K562 (cell line): ENCODE results near the gene NACC1. TPM values are rescaled to one million over a fixed set of nuclear protein-coding genes. Genes with fewer than 3 reads are reported as not detected.

Source experiments
- CBFA2T2 ChIP-seq: fragments of 450-650 bp; conservative IDR thresholded peaks from 2 replicates; pipeline ENCODE4 v1.6.1; 2017; ENCODE audit warnings: mild to moderate bottlenecking
- CHD1 ChIP-seq: fragments of 200-600 bp; sonication (generic); IDR thresholded peaks from one replicate; pipeline ENCODE4 v1.6.1; 2012; ENCODE audit warnings: mild to moderate bottlenecking, moderate library complexity, low read length, inconsistent platforms
- ESRRB ChIP-seq: fragments of 250-450 bp; sonication (Bioruptor Pico); IDR thresholded peaks from 2 replicates; pipeline ENCODE4 v1.5.0; 2020; ENCODE audit warnings: mild to moderate bottlenecking, moderate library complexity, borderline replicate concordance
- LCOR ChIP-seq: sonication (generic); formaldehyde crosslinking; IDR thresholded peaks from 2 replicates; pipeline ENCODE4 v1.8.0; 2022; ENCODE audit warnings: mild to moderate bottlenecking, missing genetic modification reagents
- NR2C2 ChIP-seq, 2 experiments: fragments of 200-800 bp in 1 of 2; sonication (Bioruptor generic) in 1 of 2; sonication (generic) in 1 of 2; formaldehyde crosslinking in 1 of 2; IDR thresholded peaks; 2 replicates each; pipeline versions ENCODE4 v1.6.1 to v1.8.0; 2016 to 2022; ENCODE audit warnings: mild to moderate bottlenecking in 1 of 2, missing compliant biosample characterization in 1 of 2, missing genetic modification characterization in 1 of 2, missing genetic modification reagents in 1 of 2
- PPARD ChIP-seq: fragments of 250-450 bp; sonication (Bioruptor Pico); IDR thresholded peaks from 2 replicates; pipeline ENCODE4 v1.8.0; 2022; ENCODE audit warnings: inconsistent platforms, mild to moderate bottlenecking, moderate library complexity
- TOE1 ChIP-seq, 2 experiments: fragments of 450-650 bp in 1 of 2; sonication (generic) in 1 of 2; formaldehyde crosslinking in 1 of 2; IDR thresholded peaks; 2 replicates each; pipeline versions ENCODE4 v1.7.1 to v1.8.0; 2016 to 2022; ENCODE audit warnings: borderline replicate concordance in 2 of 2, mild to moderate bottlenecking in 2 of 2, antibody characterized with exemption in 1 of 2, inconsistent platforms in 1 of 2, low read depth in 1 of 2, missing genetic modification reagents in 1 of 2, moderate library complexity in 1 of 2
- ZC3H11A ChIP-seq: IDR thresholded peaks from 2 replicates; pipeline ENCODE4 v1.6.1; 2012; ENCODE audit warnings: low read depth, low read length, improper control_type of control experiment
- polyA plus RNA-seq, 8 experiments: library from polyadenylated mRNA; depleted of rRNA in 4 of 8; stranded (reverse) in 5 of 8; unstranded in 3 of 8; fragments of >200 nt; fragmentation: Nextera tagmentation in 2 of 8; fragmentation: Illumina TruSeq in 1 of 8; extraction: Ambion mirVana in 2 of 8; extraction: Trizol in 1 of 8; gene quantifications; 2 replicates each; pipeline versions ENCODE4 v1.2.1 to v1.2.3, GENCODE V29; 2011 to 2014; ENCODE audit warnings: inconsistent platforms in 1 of 8, missing spikeins in 1 of 8
- total RNA-seq, 7 experiments: library from RNA; depleted of rRNA in 6 of 7; stranded (reverse); fragments of >200 nt in 6 of 7; fragmentation: Illumina TruSeq in 2 of 7; extraction: Trizol in 2 of 7; gene quantifications; 2 replicates each; pipeline versions ENCODE4 v1.2.1 to v1.2.3, GENCODE V29; 2011 to 2021; ENCODE audit warnings: low replicate concordance in 1 of 7
- TF ChIP-seq, protein P1 (sequence below), 3 experiments: fragments of 200-800 bp in 1 of 3; fragments of 250-450 bp in 1 of 3; fragments of 450-650 bp in 1 of 3; sonication (Bioruptor Pico) in 1 of 3; sonication (Bioruptor generic) in 1 of 3; formaldehyde crosslinking in 1 of 3; IDR thresholded peaks; 2 replicates each; pipeline versions ENCODE4 v1.6.1 to v1.8.0; 2016 to 2022; ENCODE audit warnings: mild to moderate bottlenecking in 2 of 3, missing genetic modification characterization in 2 of 3, missing compliant biosample characterization in 1 of 3, moderate library complexity in 1 of 3
- TF ChIP-seq, protein P2 (sequence below): fragments of 450-650 bp; formaldehyde crosslinking; IDR thresholded peaks from 2 replicates; pipeline ENCODE4 v1.4.0; 2020; ENCODE audit warnings: mild to moderate bottlenecking, moderate library complexity
- TF ChIP-seq, protein P3 (sequence below): fragments of 250-450 bp; sonication (Bioruptor Pico); IDR thresholded peaks from 2 replicates; pipeline ENCODE4 v1.4.0; 2020; ENCODE audit warnings: mild to moderate bottlenecking, moderate library complexity
- TF ChIP-seq, protein P4 (sequence below), 2 experiments: fragments of 450-650 bp in 1 of 2; IDR thresholded peaks; 2 replicates each; pipeline ENCODE4 v1.6.1; 2011 to 2017; ENCODE audit warnings: low read depth in 2 of 2, antibody characterized with exemption in 1 of 2, borderline replicate concordance in 1 of 2, low read length in 1 of 2, mild to moderate bottlenecking in 1 of 2, mixed read lengths in 1 of 2; ENCODE audit not compliant: control insufficient read depth in 1 of 2

The NACC1 gene
- total and polyA plus RNA-seq, 9 of the 15 experiments (the other 6 are each of a cell fraction or from before 2014, with no cell fraction given) = 0.04 to 96.6 (median 25.8) TPM

DNA sequence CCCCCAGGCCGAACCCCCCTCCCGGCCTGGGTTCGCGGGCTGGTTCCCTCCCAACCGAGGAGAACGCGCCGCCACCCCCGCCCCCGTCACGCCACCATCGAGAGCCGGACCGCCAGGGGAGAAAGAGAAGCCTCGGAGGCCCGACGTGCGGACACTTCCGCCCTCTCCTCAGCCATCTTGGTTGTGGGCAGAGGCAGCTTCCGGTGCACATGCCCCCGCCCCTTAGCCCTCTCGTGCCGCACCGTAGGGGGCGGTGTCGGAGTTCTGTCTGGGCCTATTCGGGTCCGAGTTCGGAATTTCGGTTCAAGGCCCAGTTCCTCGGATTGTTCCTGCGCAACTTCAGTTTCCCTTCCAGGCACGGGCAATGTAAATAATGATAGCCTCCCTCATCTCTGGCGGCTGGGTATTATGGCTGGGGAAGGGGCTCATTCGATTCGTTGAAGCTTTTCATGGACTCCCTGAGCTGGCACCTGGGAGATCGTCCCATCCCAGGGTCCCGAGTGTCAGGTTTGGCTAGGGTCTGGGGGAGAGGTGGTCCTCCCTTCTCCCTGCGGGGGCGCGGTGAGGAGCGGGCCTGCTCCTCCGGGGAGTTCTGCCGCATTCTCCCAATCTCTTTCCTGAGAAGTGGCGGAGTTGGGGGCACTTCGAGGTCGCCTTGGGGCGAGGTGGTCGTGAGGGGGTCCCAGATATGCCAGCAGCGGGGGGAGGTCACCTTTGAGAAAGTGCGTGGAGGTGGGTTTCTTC is 32.3 kb downstream of the NACC1 start, which contains the start of the genes IER2 and STX10 (continued):
- TF ChIP-seq, protein P1, sequence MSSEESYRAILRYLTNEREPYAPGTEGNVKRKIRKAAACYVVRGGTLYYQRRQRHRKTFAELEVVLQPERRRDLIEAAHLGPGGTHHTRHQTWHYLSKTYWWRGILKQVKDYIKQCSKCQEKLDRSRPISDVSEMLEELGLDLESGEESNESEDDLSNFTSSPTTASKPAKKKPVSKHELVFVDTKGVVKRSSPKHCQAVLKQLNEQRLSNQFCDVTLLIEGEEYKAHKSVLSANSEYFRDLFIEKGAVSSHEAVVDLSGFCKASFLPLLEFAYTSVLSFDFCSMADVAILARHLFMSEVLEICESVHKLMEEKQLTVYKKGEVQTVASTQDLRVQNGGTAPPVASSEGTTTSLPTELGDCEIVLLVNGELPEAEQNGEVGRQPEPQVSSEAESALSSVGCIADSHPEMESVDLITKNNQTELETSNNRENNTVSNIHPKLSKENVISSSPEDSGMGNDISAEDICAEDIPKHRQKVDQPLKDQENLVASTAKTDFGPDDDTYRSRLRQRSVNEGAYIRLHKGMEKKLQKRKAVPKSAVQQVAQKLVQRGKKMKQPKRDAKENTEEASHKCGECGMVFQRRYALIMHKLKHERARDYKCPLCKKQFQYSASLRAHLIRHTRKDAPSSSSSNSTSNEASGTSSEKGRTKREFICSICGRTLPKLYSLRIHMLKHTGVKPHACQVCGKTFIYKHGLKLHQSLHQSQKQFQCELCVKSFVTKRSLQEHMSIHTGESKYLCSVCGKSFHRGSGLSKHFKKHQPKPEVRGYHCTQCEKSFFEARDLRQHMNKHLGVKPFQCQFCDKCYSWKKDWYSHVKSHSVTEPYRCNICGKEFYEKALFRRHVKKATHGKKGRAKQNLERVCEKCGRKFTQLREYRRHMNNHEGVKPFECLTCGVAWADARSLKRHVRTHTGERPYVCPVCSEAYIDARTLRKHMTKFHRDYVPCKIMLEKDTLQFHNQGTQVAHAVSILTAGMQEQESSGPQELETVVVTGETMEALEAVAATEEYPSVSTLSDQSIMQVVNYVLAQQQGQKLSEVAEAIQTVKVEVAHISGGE (CRISPR knock-in tag; IDR thresholded peaks at IDR 0.05) = peak in 2 of 3 experiments; percentile 70 to 92; a peak in 4 of 6 replicates
- TF ChIP-seq, protein P2, sequence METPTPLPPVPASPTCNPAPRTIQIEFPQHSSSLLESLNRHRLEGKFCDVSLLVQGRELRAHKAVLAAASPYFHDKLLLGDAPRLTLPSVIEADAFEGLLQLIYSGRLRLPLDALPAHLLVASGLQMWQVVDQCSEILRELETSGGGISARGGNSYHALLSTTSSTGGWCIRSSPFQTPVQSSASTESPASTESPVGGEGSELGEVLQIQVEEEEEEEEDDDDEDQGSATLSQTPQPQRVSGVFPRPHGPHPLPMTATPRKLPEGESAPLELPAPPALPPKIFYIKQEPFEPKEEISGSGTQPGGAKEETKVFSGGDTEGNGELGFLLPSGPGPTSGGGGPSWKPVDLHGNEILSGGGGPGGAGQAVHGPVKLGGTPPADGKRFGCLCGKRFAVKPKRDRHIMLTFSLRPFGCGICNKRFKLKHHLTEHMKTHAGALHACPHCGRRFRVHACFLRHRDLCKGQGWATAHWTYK = no peak
- TF ChIP-seq CHD1 = peak; percentile 88
- no peak for TF ChIP-seq PPARD
- peak; percentile 67; the same call in 1 of the 2 replicates for TF ChIP-seq TOE1 (IDR thresholded peaks at IDR 0.05; ENCODE audit: borderline replicate concordance)
- no peak for TF ChIP-seq TOE1 (CRISPR knock-in tag; IDR thresholded peaks at IDR 0.05; ENCODE audit: borderline replicate concordance, low read depth)
- TF ChIP-seq NR2C2 (CRISPR knock-in tag; IDR thresholded peaks at IDR 0.05) = peak; percentile 81; the same call in 1 of the 2 replicates
- TF ChIP-seq NR2C2 (tag; IDR thresholded peaks at IDR 0.05) = peak; percentile 91
- peak; percentile 71; the same call in 1 of the 2 replicates for TF ChIP-seq LCOR (CRISPR knock-in tag)
- TF ChIP-seq CBFA2T2 = no peak
- no peak for TF ChIP-seq ZC3H11A
- TF ChIP-seq, protein P3, sequence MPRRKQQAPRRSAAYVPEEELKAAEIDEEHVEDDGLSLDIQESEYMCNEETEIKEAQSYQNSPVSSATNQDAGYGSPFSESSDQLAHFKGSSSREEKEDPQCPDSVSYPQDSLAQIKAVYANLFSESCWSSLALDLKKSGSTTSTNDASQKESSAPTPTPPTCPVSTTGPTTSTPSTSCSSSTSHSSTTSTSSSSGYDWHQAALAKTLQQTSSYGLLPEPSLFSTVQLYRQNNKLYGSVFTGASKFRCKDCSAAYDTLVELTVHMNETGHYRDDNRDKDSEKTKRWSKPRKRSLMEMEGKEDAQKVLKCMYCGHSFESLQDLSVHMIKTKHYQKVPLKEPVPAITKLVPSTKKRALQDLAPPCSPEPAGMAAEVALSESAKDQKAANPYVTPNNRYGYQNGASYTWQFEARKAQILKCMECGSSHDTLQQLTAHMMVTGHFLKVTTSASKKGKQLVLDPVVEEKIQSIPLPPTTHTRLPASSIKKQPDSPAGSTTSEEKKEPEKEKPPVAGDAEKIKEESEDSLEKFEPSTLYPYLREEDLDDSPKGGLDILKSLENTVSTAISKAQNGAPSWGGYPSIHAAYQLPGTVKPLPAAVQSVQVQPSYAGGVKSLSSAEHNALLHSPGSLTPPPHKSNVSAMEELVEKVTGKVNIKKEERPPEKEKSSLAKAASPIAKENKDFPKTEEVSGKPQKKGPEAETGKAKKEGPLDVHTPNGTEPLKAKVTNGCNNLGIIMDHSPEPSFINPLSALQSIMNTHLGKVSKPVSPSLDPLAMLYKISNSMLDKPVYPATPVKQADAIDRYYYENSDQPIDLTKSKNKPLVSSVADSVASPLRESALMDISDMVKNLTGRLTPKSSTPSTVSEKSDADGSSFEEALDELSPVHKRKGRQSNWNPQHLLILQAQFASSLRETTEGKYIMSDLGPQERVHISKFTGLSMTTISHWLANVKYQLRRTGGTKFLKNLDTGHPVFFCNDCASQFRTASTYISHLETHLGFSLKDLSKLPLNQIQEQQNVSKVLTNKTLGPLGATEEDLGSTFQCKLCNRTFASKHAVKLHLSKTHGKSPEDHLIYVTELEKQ = no peak
- no peak for TF ChIP-seq ESRRB (CRISPR knock-in tag)
- TF ChIP-seq, protein P4, sequence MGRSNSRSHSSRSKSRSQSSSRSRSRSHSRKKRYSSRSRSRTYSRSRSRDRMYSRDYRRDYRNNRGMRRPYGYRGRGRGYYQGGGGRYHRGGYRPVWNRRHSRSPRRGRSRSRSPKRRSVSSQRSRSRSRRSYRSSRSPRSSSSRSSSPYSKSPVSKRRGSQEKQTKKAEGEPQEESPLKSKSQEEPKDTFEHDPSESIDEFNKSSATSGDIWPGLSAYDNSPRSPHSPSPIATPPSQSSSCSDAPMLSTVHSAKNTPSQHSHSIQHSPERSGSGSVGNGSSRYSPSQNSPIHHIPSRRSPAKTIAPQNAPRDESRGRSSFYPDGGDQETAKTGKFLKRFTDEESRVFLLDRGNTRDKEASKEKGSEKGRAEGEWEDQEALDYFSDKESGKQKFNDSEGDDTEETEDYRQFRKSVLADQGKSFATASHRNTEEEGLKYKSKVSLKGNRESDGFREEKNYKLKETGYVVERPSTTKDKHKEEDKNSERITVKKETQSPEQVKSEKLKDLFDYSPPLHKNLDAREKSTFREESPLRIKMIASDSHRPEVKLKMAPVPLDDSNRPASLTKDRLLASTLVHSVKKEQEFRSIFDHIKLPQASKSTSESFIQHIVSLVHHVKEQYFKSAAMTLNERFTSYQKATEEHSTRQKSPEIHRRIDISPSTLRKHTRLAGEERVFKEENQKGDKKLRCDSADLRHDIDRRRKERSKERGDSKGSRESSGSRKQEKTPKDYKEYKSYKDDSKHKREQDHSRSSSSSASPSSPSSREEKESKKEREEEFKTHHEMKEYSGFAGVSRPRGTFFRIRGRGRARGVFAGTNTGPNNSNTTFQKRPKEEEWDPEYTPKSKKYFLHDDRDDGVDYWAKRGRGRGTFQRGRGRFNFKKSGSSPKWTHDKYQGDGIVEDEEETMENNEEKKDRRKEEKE (IDR thresholded peaks at IDR 0.05; ENCODE audit: borderline replicate concordance in 1 of 2, control insufficient read depth in 1 of 2, low read depth in 2 of 2, low read length in 1 of 2) = no peak; a peak in 1 of 4 replicates
